ENCODE measurements around the gene CEP72.
"Not testable (repeated sequence)": the region's sequence is repeated elsewhere in the genome, so short reads cannot be mapped to it uniquely, and the experiment has no call there.

The CEP72 gene, protein sequence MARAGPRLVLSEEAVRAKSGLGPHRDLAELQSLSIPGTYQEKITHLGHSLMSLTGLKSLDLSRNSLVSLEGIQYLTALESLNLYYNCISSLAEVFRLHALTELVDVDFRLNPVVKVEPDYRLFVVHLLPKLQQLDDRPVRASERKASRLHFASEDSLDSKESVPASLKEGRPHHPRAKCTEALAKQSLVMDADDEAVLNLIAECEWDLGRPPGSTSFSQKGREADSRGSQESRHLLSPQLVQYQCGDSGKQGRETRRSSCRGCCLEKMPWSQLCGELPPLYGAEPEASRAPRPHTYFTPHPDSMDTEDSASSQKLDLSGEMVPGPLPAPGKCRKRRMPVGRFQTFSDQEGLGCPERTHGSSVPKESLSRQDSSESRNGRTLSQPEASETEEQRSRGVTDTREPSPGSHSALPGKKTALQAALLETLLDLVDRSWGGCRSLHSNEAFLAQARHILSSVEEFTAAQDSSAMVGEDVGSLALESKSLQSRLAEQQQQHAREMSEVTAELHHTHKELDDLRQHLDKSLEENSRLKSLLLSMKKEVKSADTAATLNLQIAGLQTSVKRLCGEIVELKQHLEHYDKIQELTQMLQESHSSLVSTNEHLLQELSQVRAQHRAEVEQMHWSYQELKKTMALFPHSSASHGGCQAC

DNA sequence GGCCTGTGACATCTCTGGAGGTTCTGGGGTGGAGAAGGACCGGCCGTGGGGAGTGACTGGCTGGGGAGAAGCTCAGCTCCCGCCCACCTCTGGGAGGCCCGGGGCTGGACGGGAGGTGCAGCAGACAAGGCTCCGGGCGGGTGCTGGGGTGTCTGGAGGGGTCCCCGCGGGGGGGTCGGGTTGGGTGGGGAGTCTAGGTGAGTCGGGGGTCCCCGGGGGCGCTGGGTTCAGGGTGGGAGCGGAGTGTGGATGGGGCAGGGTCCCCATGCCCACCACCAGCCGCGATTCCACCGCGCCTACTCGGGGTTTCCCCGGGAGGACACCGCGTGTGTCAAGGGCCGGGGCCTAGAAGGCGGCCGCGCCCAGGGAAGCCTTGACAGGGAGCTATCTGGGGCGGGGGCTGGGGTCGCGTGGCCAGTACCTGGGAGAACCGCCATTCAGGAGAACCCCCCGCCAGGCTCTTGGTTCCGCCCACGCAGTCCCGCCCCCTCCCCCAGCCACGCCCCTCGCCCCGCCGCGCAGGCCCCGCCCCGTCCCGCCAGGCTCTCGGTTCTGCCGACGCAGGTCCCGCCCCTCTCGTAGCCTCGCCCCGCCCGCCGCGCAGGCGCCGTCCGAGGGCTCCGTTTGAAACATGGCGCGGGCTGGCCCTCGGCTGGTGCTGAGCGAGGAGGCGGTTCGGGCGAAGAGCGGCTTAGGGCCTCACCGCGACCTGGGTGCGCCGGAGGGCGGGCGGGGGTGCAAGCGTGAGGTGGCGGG is at the start of gene CEP72:
TSS of gene CEP72 (plus strand) at position 610 of the 756 bp plus-strand sequence. CDS start at position 632, 22 bp downstream.
- peak; percentile 95 for DNase-seq

DNA sequence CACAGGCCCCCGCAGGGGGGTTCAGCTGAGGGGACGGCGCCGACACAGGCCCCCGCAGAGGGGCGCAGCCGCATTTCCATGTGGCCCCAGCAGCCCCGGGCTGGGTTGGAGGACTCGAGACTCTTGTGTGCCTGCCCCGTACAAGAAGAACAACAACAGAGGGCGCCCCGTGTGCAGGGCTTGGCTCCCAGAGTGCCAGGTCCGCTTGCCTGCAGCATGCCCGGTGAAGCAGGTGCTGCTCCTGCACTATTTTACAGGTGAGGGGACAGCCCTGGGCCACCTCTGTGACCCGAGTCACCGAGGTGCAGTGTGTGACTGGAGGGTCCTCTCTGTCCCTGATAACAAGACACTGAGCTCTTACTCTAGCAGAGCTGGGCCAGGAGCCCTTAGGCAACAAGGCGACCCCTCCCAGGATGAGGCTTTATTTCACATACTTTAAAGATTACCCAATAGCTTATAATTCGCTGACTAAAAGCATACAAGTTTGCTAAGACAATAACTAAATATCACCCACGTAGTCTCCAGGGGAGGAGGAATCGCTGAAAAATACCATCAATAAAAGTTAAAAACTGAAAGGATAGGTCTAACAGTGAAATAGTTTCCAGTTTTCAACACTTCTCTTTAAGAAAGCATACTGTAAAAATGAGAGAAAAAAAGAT is 46.2 kb upstream of the CEP72 start:
- no peak for DNase-seq

DNA sequence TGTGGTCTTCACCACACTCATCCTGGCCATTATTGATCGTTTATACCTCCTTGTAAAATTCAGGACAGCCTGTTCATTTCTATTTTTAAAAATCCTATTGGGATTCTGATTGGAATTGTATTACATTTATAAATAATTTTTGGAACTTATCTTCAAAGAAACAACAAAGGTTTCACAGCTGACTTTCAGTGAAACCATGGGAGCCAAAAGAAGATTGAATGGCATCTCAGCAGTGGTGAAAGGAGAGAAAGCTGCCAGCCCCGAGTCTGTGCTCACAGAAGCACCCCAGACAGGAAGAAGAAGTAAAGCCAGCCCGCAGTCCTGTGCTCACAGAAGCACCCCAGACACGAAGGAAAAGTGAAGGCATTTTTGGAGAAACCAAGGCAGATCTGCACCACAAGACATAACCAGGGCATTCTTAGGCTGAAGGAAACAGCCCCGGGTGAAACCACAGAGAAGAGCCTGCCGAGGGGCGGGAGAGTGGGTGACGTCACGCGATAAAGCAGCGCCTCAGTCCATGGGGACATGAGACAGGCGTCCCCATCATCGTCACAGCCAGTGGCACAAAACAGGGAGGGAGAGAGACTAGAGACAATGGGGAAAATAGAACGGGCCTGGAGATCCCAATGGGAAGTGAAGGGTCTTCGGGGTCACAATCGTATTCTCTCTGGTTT is 45.4 kb upstream of the CEP72 start:
- DNase-seq: no peak

DNA sequence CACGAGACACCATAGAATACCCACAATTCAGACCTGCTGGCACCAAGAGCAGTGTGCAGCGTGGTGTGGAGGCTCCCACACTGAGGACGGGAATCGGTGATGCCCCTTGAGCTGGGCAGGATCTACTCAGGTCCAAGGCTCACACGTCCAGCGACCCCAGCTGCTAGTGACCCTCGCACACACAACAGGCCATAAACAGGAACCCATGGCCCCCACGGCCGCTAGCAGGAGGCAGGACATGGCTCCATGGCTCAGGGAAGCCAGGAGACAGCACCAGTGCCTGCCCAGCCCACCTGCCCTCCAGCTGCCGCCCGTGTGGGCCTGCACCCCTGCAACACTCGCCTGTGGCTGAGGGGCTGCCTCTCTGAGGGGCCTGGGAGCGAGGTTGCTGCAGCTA is 44.5 kb upstream of the CEP72 start:
- DNase-seq: no peak

DNA sequence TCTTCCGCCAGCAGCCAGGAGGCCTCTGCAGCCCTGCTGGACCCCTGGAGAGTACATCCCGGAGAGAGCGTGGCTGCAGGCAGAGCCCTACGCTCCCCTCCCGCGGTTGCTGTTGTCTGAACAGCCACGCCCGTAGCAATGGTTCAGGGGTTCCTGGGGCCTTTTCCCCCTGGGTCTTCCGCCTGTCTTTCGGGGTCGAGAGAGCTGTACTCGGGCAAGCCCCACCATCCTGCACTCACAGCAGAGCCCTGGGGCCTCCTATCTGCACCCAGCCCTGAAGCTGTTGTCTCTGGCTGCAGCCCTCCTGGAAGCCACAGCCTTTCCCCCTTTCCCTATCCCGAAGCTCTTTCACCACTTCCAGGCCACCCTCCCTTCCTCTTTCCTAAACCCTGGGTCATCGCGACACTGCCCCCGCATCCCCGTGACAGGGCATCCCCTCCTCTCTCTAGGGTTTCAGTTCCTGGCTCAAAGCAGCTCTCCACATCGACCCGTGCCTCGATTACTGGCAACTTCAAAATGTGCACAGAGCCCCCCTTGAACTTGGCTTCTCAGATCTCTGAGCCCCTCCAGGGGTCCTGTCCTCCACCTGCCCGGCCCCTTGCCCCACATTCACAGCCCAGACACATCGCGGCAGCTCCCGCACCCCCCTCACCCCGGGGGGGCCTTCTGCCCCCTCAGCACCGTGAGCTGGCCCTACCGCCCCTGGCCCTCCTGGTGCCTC is 43.9 kb upstream of the CEP72 start:
- no peak for DNase-seq

DNA sequence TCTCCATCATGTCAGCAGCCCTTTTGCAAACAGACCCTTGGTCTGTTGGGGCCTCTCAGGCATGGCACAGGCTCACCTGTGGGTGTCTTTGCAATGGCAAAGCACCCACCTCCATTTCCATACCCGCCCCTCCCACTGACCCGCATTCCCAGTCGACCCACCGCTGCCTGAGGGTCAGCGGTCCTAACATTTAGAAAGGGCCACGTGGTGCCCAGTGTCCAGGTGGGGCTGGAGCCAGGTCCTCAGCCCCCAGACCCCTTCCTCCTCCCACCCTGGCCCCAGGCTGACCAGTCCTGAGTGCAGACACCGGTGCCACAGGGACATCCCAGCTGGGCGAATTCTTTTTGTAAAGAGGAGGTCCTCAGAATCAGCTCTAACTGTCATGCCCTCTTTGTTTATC is 43.3 kb upstream of the CEP72 start:
- no peak for DNase-seq

DNA sequence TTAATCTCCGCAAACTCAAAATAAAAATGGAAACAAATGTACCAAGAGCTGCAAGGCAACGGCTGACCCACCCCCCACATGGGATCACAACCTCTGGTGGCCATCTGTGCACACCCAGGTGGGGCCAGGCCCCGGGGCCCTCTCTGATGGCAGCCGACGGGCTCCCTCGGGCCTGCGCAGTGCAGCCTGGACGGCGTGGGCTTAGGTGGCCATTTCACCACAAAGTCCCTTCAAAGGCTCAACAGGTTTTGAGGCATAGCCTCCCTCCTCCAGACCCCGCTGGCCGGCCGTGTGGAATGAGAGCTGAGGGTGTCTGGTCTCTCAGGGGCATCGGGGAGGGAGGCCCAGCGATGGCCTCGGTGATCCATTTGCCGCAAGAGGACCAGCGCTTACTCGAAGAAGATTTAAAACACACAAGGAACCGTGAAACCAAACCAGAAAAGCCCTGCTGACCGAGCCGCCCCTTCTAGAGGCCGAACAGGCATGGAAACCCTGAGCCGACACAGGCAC is 42.7 kb upstream of the CEP72 start:
- no peak for DNase-seq

DNA sequence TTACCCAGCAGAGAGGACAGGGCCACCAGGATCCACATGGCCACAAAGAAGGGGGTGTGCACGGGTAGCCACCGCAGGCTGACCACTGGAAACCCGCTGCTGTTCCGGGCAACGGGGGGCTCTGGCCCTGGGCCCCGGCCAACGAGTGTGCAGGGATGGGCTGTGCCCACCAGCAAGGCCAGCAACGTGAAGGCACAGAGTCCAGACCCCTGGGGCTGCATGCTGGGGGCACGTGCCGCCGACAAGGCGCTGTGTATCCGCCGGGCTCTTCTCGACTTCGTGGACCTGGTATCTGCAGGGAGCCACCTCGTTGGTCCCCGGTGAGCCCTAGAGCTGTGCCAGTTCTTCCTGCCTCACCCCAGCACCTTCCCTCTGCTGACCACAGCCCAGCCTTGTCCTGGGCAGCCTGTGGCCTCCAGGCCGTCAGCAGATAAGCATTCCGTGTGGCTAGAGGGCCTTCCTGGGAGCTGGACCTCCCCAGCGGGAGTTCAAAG is 42.2 kb upstream of the CEP72 start:
- no peak for DNase-seq

DNA sequence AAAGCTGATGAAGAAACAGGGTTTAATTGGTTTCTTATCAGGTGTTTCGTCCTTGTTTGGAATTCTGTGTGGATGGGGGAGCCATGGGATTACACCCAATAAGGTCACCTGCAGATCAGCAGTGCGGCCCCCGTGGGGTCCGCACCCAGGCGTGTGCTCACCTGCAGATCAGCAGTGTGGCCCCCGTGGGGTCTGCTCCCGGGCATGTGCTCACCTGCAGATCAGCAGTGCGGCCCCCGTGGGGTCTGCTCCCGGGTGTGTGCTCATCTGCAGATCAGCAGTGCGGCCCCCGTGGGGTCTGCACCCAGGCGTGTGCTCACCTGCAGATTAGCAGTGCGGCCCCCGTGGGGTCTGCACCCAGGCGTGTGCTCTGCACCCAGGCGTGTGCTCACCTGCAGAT is 41.7 kb upstream of the CEP72 start:
- no peak for DNase-seq

DNA sequence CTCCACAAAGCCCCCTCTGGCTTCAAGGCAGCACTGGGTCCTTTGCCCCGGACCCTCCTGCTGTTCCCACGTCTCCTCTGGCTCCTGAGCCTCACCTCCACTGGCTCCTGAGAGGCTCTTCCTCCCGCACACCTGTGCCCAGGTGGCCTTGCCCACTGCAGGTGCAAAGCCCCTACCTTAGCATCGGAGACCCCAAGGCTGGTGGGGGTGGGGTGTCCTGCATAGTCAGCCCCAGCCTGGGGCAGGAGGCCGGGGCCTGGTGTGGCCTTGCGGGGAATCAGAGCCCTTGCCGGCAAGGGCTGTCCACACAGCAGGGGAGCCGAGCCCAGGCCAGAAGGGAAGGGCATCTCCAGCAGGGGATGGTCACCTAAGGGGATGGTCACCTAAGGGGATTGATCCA is 41.3 kb upstream of the CEP72 start:
- DNase-seq: no peak

DNA sequence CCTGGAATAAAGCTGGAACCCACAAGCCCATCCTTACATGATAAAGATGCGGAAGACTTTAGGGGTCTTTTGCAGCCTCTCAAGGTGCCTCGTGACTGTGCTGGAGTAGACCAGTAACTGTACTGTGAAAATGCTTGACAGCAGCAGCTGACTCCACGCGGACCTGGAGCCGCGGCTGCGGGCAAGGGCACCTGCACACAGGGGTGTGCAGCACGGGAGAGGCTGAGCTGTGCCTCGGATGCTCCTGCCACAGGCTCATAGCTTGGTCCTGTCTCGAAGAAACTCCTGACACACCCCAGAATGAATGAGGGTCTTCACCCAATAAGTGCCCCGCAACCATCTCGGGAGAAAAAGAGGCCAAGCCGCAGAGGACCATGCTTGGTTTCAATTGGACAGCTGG is 40.3 kb upstream of the CEP72 start:
- DNase-seq: peak; percentile 76

DNA sequence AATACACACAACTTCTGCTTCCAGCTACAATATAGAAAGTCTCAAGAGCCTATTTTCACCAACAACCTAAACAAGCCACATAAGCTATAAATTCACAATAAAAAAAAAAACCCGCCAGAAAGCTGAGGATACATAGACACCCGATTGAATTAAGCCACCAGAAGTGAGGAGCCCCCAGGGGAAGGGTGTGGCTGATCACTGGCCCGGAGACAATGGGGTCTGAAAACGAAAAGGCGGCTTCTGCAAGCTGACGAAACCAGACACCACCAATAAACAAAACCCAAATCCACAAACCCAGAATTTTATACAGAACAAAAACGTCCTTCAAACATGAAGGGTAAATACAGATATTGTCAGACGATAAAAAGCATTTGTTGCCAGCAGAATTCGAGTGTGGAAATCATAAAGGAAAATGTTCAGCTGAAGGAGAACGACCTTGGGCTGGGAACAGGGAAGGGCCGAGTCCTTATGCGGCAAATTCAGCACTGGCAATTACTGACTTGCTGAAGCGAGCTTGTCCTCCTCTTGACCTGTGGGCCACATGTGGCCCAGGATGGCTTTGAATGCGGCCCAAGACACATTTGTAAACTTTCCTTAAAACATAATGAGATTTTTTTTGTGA is 39.6 kb upstream of the CEP72 start:
- peak; percentile 100 for DNase-seq

DNA sequence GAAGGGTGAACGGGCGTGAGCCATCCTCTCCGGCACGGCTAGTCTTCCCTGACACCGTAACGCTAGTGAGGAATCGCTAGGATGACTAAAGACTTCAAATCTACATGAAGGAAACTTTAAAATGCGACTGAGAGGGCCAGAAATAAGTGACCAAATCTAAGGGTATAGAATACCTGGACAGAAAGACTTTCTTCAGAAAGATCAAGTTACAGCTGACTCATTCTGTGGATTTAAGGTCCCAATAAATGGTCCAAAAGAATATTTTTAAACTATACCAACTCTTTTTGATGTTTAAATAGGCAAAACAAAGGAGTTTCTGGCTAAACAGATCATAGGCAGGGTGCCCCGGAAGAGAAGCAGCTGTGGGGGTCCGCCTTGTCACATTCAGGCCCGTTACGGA is 38.9 kb upstream of the CEP72 start:
- no peak for DNase-seq

DNA sequence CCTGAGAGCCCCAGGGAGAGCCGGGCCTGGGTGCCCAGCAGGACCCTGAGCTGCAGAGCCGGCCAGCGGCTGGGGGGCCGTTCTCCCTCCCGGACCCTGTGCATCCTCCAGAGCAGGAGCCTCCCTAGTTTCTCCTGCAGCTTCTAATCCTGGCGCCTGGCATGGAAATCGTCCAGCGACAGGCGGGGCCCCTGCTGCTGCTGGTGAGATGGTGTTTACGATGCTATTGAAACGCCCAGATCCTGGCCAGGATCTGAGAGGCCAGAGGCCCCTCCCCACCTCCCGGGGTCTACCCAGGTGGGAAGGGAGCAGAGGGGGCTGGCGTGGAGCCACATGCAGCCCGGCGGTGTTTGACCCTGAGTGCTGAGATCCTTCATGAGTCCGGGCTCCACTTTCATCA is 38.2 kb upstream of the CEP72 start:
- peak; percentile 87 for DNase-seq

DNA sequence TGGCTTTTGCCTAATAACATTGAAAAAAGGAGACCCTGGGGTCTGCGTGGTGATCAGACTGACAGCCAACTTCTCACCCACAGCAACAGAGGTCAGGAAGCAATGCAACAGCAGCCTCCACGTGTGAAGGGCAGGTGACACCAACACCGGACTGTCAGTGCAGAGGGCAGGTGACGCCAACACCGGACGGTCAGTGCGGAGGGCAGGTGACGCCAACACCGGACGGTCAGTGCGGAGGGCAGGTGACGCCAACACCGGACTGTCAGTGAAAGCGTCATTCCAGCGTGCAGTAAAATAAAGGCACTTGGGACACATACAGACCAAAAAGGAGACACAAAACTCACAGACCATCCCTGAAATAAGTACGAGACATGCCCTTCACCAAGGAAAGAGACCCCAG is 37.2 kb upstream of the CEP72 start:
- DNase-seq: no peak

DNA sequence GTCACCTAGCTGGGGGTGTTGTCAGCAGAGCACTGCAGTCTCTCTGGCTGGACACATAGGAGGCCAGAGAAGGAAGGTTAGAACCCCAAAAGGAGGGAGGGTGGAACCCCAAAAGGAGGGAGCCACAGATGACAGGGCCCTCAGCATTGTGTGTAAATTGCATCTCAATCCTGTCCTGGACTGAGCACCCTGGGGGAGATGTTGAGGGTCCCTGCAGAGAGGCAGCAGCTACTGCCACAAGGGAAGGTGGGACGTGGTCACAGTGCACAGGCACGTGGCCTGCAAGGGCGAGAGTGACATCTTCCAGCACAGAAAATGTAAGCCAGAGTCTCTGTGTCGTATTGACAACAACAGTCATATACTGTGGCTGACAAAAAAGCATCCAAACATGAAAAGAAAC is 36.5 kb upstream of the CEP72 start:
- DNase-seq: no peak

DNA sequence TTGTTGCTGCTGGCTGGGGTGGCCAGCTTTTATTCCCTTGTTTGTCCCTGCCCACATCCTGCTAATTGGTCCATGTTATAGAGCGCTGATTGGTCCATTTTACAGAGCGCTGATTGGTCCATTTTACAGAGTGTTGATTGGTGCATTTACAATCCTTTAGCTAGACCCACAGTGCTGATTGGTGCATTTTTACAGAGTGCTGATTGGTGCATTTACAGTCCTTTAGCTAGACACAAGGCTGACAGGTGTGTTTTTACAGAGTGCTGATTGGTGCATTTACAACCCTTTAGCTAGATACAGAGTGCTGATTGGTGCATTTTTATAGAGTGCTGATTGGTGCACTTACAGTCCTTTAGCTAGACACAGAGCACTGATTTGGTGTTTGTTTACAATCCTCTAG is 34.9 kb upstream of the CEP72 start:
- not testable (repeated sequence) for DNase-seq

DNA sequence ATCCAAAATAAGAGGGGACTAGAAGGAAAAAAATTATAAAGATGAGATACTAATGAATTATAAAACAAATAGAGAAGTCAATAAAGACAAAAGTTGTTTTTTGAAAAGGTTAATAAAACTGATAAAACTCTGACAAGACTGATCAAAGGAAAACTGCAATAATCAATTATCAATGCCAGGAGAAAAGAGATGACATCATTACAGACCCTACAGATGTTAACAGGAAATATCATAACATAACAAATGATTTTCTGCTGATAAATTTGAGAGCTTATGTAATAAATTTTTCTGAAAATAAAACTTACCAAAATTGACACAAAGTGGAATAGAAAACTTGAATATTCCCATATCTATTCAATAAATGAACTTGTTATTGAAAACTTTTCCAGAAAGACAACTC is 34.3 kb upstream of the CEP72 start:
- DNase-seq: no peak

DNA sequence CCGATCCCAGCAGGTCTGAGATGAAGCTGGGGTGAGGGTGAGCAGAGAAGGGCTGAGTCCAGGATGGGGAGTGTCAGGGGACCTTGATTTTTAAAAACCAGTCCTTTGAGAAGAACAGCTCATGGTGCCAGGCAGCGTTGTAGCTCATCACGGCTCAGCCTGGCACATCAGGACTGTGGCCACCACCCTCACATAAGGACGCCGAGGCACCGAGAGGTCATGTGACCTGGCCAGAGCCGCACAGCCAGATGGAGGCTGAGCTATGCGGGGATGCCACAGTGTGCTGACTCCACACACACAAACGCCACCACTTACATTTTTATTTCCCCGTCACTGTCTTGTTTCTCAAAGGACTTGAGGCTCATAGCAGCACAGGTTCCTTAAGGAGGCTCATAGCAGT is 32.9 kb upstream of the CEP72 start:
- DNase-seq: no peak

DNA sequence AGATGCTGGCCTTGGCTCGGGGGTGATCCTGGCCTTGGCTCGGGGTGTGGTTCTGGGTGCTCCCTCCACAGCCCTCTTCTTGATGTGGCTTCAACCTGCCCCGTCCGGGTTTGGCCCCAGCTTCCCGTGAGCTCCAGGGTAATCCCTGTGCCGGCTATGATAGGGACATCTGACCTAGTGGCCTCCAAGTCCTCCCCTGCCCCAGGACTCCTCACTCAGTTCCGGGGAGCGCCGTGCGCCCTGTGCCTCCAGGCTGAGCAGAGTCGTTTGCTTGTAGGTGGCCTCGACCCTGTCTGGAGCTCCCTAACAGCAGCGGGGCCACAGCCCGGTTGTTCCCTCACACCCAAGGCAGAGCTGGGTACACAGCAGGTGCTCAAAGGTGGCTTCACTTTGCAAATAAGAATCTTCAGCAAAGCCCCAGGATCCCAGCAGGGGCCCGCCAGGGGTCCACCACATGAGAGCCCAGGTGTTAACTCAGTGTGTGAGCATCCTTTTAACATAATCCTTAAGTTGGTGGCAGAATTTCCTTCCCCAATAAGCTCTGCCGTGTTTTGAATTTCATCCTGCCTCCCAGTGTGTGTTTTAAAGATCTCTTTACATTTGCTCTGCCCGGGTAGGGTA is 32.3 kb upstream of the CEP72 start:
- DNase-seq: no peak

DNA sequence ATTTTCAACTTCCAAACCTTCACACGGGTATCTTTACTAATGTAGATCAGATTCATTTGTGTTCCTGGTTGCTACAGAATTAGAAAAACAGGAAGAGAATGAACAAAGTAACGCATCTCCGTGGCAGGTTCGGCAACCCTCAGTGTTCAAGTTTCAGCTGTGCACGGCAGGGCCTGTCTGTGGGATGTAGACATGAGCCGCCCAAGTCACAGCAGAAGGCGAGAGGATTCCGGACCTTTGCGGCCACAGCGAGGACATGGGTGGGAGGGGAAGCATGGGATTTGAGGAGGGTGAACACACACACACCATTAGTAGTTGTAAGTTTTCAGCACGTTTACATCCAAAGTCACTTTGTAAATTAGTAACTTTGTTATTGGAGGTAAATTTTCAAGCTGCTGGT is 31.7 kb upstream of the CEP72 start:
- no peak for DNase-seq
